Neural cell (in vitro differentiated cells): Measurements from ENCODE around the gene PDE4A.

Experiments
- EP300 ChIP-seq: fragments of 450-650 bp; conservative IDR thresholded peaks from 2 replicates; pipeline ENCODE4 v1.6.1; 2014; ENCODE audit warnings: antibody characterized with exemption, mild to moderate bottlenecking, moderate library complexity; ENCODE audit not compliant: poor library complexity, severe bottlenecking
- EZH2 ChIP-seq: fragments of 200-600, 300-800 bp; shearing (Covaris generic), sonication (generic); IDR thresholded peaks from 2 replicates; pipeline ENCODE4 v1.6.1; 2014; ENCODE audit warnings: antibody characterized with exemption, low read length, borderline replicate concordance, mild to moderate bottlenecking; ENCODE audit not compliant: insufficient read depth, poor library complexity, severe bottlenecking
- POLR2AphosphoS5 ChIP-seq: IDR thresholded peaks from 2 replicates; pipeline ENCODE4 v1.6.1; 2012
- RAD21 ChIP-seq: fragments of 450-650 bp; conservative IDR thresholded peaks from 2 replicates; pipeline ENCODE4 v1.6.1; 2014; ENCODE audit warnings: antibody characterized with exemption, mild to moderate bottlenecking, moderate library complexity
- TF ChIP-seq, protein P1 (sequence below): fragments of 450-650 bp; IDR thresholded peaks from 2 replicates; pipeline ENCODE4 v1.5.1; 2014; ENCODE audit warnings: antibody characterized with exemption, mild to moderate bottlenecking, moderate library complexity; ENCODE audit not compliant: poor library complexity, severe bottlenecking

DNA sequence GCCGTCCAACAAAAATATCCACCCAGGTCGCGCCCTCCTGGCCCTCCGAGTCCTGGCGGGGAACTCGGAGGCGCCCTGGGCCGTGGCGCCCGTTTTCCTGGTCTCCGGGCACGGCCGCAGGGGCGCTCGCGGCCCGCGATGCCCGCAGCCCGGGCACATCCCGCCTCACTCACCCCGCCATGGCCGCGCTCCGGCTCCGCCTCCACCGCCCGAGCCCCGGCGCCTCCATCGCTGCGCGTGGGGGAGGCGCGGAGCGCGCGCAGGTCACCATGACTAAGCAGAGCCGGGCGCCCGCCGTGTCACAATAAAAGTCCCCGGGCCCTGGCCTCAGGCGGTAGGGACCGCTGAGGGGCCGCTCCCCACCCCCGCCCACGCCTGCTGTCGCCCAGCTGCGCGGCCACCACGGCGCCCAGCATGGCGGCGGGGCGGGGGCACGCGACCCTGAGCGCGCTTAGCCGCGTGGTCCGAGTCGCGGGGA is 82.2 kb downstream of the PDE4A start:
- TF ChIP-seq, protein P1, sequence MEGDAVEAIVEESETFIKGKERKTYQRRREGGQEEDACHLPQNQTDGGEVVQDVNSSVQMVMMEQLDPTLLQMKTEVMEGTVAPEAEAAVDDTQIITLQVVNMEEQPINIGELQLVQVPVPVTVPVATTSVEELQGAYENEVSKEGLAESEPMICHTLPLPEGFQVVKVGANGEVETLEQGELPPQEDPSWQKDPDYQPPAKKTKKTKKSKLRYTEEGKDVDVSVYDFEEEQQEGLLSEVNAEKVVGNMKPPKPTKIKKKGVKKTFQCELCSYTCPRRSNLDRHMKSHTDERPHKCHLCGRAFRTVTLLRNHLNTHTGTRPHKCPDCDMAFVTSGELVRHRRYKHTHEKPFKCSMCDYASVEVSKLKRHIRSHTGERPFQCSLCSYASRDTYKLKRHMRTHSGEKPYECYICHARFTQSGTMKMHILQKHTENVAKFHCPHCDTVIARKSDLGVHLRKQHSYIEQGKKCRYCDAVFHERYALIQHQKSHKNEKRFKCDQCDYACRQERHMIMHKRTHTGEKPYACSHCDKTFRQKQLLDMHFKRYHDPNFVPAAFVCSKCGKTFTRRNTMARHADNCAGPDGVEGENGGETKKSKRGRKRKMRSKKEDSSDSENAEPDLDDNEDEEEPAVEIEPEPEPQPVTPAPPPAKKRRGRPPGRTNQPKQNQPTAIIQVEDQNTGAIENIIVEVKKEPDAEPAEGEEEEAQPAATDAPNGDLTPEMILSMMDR = peak; percentile 33
- peak; percentile 55 for TF ChIP-seq POLR2AphosphoS5
- peak; percentile 66 for TF ChIP-seq EP300
- no peak for TF ChIP-seq RAD21
- no peak for TF ChIP-seq EZH2
